Neuronal stem cell (in vitro differentiated cells): ENCODE data around the gene SFTPA1. TPM values are rescaled to one million over a fixed set of nuclear protein-coding genes. Genes with fewer than 3 reads are reported as not detected.
A peak's percentile ranks its signal among the peaks of the same experiment; 100 is the strongest.

Experiments
- DNase-seq: peaks from one replicate; pipeline ENCODE4 v3.0.0-alpha.2; 2013; ENCODE audit warnings: low spot score
- H2AFZ ChIP-seq: one replicate; pipeline ENCODE4 v1.6.1; 2013; ENCODE audit warnings: mild to moderate bottlenecking, low read length, inconsistent platforms
- H2AK5ac ChIP-seq: 2 replicates; pipeline ENCODE4 v1.6.1; 2013; ENCODE audit warnings: low read depth, mild to moderate bottlenecking, inconsistent platforms, low read length, moderate library complexity, mixed read lengths
- H2BK120ac ChIP-seq: 2 replicates; pipeline ENCODE4 v1.6.1; 2013; ENCODE audit warnings: low read depth, mild to moderate bottlenecking, inconsistent platforms, low read length, moderate library complexity, mixed read lengths
- H2BK12ac ChIP-seq: one replicate; pipeline ENCODE4 v1.6.1; 2013; ENCODE audit warnings: low read length, inconsistent platforms
- H2BK15ac ChIP-seq: 2 replicates; pipeline ENCODE4 v1.6.1; 2013; ENCODE audit warnings: mild to moderate bottlenecking, low read length, inconsistent platforms, mixed read lengths
- H2BK5ac ChIP-seq: one replicate; pipeline ENCODE4 v1.6.1; 2013; ENCODE audit warnings: inconsistent platforms, mild to moderate bottlenecking, low read length, moderate library complexity
- H3K14ac ChIP-seq: one replicate; pipeline ENCODE4 v1.6.1; 2013; ENCODE audit warnings: low read length, inconsistent platforms
- H3K18ac ChIP-seq: 2 replicates; pipeline ENCODE4 v1.6.1; 2013; ENCODE audit warnings: low read length, inconsistent platforms
- H3K23ac ChIP-seq: 2 replicates; pipeline ENCODE4 v1.6.1; 2013; ENCODE audit warnings: low read depth, mild to moderate bottlenecking, mixed read lengths, low read length, inconsistent platforms; ENCODE audit not compliant: poor library complexity
- H3K27ac ChIP-seq: replicated peaks from 3 replicates; pipeline ENCODE4 v1.5.1; 2013; ENCODE audit warnings: low read length, inconsistent platforms
- H3K27me3 ChIP-seq, 3 experiments: 2 replicates each; pipeline ENCODE4 v1.6.1; 2013; ENCODE audit warnings: low read length in 3 of 3, mild to moderate bottlenecking in 2 of 3, inconsistent platforms in 1 of 3, low read depth in 1 of 3, mixed read lengths in 1 of 3, moderate library complexity in 1 of 3; ENCODE audit not compliant: control insufficient read depth in 3 of 3, insufficient read depth in 3 of 3
- H3K36me3 ChIP-seq, 2 donors: replicated peaks in 1 of 2; 2 replicates each; pipeline ENCODE4 v1.6.1; 2013; ENCODE audit warnings: low read length in 2 of 2; ENCODE audit not compliant: control insufficient read depth in 2 of 2, insufficient read depth in 2 of 2
- H3K4ac ChIP-seq: 2 replicates; pipeline ENCODE4 v1.6.1; 2013; ENCODE audit warnings: inconsistent platforms, mild to moderate bottlenecking, low read length, moderate library complexity
- H3K4me1 ChIP-seq, 2 donors: 1 replicate in 1 of 2; 2 replicates in 1 of 2; pipeline ENCODE4 v1.6.1; 2013; ENCODE audit warnings: low read length in 2 of 2, low read depth in 1 of 2; ENCODE audit not compliant: control insufficient read depth in 2 of 2, insufficient read depth in 1 of 2
- H3K4me2 ChIP-seq: one replicate; pipeline ENCODE4 v1.6.1; 2013; ENCODE audit warnings: mild to moderate bottlenecking, low read length, inconsistent platforms; ENCODE audit not compliant: insufficient read depth, poor library complexity, severe bottlenecking
- H3K4me3 ChIP-seq, 2 donors: 2 replicates each; pipeline ENCODE4 v1.5.1; 2013; ENCODE audit warnings: low read length in 2 of 2, mild to moderate bottlenecking in 2 of 2, inconsistent platforms in 1 of 2, moderate library complexity in 1 of 2
- H3K79me1 ChIP-seq: one replicate; pipeline ENCODE4 v1.6.1; 2013; ENCODE audit warnings: low read depth, mild to moderate bottlenecking, inconsistent platforms, low read length, moderate library complexity
- H3K9ac ChIP-seq: one replicate; pipeline ENCODE4 v1.6.1; 2013; ENCODE audit warnings: mild to moderate bottlenecking, low read depth, low read length, inconsistent platforms; ENCODE audit not compliant: poor library complexity
- H3K9me3 ChIP-seq, 2 donors: replicated peaks in 1 of 2; 2 replicates each; pipeline versions ENCODE3 to v1.6.1; 2013; ENCODE audit warnings: low read length in 2 of 2, mild to moderate bottlenecking in 2 of 2, inconsistent platforms in 1 of 2, low read depth in 1 of 2, mixed read lengths in 1 of 2, moderate library complexity in 1 of 2; ENCODE audit not compliant: control insufficient read depth in 2 of 2, insufficient read depth in 1 of 2
- H4K8ac ChIP-seq: one replicate; pipeline ENCODE4 v1.6.1; 2013; ENCODE audit warnings: low read depth, mild to moderate bottlenecking, inconsistent platforms, low read length, moderate library complexity
- H4K91ac ChIP-seq: one replicate; pipeline ENCODE4 v1.6.1; 2013; ENCODE audit warnings: low read length, low read depth, mild to moderate bottlenecking, inconsistent platforms; ENCODE audit not compliant: poor library complexity
- WGBS, 2 donors: extraction: QIAGEN DNeasy Blood & Tissue Kit; methylation state at CpG; one replicate each; pipeline ENCODE4 v1.1.7; 2013; ENCODE audit warnings: missing lambda C conversion rate in 2 of 2, mixed read lengths in 1 of 2; ENCODE audit not compliant: insufficient read length in 2 of 2, insufficient replicate concordance in 1 of 2; ENCODE audit errors: extremely low coverage in 2 of 2; 5-methylcytosine and 5-hydroxymethylcytosine counted together
- polyA plus RNA-seq, 2 experiments: library from polyadenylated mRNA; stranded (reverse); fragments of 200-250 nt; gene quantifications; one replicate each; pipeline ENCODE4 v1.2.3, GENCODE V29; 2013

Gene SFTPA1
- not detected for polyA plus RNA-seq (2013, experiment 1 of 2)
- not detected for polyA plus RNA-seq (2013, experiment 2 of 2)

DNA sequence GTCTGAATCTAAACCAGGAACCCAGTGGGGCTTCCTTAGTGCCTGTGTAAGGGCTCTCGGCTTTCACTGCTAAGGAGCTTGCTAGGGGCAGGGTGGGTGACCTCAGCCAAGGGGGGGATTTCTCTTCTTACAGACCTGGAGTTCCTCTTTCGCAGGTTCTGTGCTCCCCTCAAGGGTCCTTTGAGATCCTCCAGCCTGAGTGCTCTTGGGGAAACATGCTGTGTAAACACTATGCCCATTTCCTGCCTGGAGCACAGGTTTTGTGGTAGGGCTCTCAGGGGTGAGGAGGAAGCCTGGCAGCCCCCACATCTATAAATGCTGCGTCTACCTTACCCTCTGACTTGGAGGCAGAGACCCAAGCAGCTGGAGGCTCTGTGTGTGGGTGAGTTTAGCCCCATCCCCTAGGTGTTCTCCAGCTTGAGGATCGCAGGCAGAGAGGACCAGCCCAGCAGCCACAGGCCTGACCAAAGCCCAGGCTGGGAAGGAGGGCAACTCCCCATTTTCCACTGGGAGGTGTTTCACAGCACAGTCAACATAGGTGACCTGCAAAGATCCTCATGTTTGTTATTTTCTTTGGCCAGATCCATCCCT, at the start of gene SFTPA1:
SFTPA1 (plus strand) TSS at position 339 of the 591 bp plus-strand sequence. CDS start 887 bp downstream, outside the sequence.
- no peak within 1 kb of the TSS for H3K23ac ChIP-seq
- WGBS, 2 donors = no CpG with 5 or more reads among the region's 4 CpGs
- H3K27ac ChIP-seq = no peak within 1 kb of the TSS
- no peak within 1 kb of the TSS for H3K4me3 ChIP-seq
- no peak within 1 kb of the TSS for H3K9ac ChIP-seq
- no peak within 1 kb of the TSS for H2BK12ac ChIP-seq
- no peak within 1 kb of the TSS for H2AFZ ChIP-seq
- H3K4ac ChIP-seq = no peak within 1 kb of the TSS
- peaks cover 0 to 8% (median 0%) of the 10 kb centered on the region in 3 experiments for H3K27me3 ChIP-seq
- H3K18ac ChIP-seq = no peak within 1 kb of the TSS
- no peak for DNase-seq
- no peak within 1 kb of the TSS for H2BK15ac ChIP-seq
- no peak within 1 kb of the TSS for H2BK120ac ChIP-seq
- no peak within 1 kb of the TSS for H3K4me2 ChIP-seq
- no peaks in the 10 kb centered on the region for H3K36me3 ChIP-seq
- H3K79me1 ChIP-seq = no peaks in the 10 kb centered on the region
- no peaks in the 10 kb centered on the region for H3K9me3 ChIP-seq
- no peak within 1 kb of the TSS for H4K91ac ChIP-seq
- no peak within 1 kb of the TSS for H2BK5ac ChIP-seq
- H3K4me1 ChIP-seq = no peaks in the 10 kb centered on the region
- peak within 1 kb of the TSS; percentile 58 for H2AK5ac ChIP-seq
- no peak within 1 kb of the TSS for H3K14ac ChIP-seq
- no peak within 1 kb of the TSS for H4K8ac ChIP-seq

DNA sequence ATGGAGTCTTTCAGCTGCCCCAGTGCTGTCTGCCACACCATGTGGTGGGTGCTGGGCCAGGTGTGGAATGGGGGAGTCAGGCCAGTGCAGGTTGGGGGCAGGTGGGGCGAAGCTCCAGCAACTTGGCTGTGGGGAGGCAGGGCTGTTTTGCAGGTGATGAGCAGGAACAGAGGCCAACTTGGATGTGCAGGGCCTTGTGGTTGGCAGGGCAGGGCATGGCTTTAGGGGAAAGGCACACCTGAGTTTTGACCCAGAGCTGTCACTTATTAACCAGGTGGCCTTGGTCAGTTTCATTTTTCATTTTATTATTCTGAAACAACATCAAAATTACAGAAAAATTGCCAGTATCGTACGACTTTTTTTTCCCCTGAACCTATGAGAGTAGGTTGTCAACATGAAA, 49.5 kb upstream of the SFTPA1 start:
- WGBS, 2 donors = no CpG with 5 or more reads among the region's 3 CpGs
- no peaks in the 10 kb centered on the region for H3K36me3 ChIP-seq
- no peak overlapping the region for H3K4me3 ChIP-seq
- H3K14ac ChIP-seq = no peak overlapping the region
- no peak overlapping the region for H3K9ac ChIP-seq
- no peaks in the 10 kb centered on the region for H3K79me1 ChIP-seq
- no peak overlapping the region for H3K18ac ChIP-seq
- no peak overlapping the region for H2BK120ac ChIP-seq
- no peak overlapping the region for H2AFZ ChIP-seq
- H3K4ac ChIP-seq = no peak overlapping the region
- no peak overlapping the region for H4K91ac ChIP-seq
- no peak overlapping the region for H3K23ac ChIP-seq
- no peak for DNase-seq
- no peak overlapping the region for H2BK5ac ChIP-seq
- no peak overlapping the region for H2BK12ac ChIP-seq
- peaks cover 0 to 2% (median 0%) of the 10 kb centered on the region in 3 experiments for H3K27me3 ChIP-seq
- H3K27ac ChIP-seq = no peak overlapping the region
- no peaks in the 10 kb centered on the region for H3K9me3 ChIP-seq
- H4K8ac ChIP-seq = no peak overlapping the region
- no peak overlapping the region for H2BK15ac ChIP-seq
- no peak overlapping the region for H2AK5ac ChIP-seq
- H3K4me2 ChIP-seq = no peak overlapping the region
- H3K4me1 ChIP-seq = peaks cover 2% of the 10 kb centered on the region in 2 donors

DNA sequence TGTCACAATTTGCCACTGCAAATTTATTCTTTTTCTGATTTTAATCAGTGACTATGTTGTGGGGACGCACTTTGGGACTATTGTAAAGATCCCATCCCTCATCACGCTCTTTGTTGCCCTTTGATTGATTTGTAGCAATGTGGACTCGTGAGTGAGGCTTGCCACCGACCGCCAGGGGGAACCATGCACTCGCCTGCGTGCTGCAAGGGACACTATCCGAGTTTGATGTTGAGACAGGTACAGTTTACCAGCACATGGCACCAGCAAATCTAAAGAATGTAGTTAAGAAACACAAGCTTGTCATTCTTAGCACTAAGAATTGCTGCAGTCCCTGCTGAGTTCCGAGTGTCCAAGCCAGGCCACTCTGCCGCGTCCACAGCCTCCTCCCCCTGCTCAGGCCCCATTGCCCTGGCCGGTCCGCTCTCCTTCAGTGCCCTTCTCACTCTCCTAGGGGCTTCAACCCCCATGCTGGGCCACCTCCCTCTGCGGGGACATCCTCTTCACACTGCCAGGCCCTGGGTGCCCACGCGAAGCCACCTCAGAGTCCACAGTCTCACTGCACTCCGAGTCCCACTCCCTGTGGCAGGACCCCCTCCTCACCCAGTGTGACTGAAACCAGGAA, 48.5 kb upstream of the SFTPA1 start:
- Histone ChIP-seq H2AFZ (peak overlapping the region; percentile 79), H3K9me3 (no peaks in the 10 kb centered on the region), H3K9ac (peak overlapping the region; percentile 44), H3K79me1 (no peaks in the 10 kb centered on the region), H3K23ac (peak overlapping the region; percentile 9), H3K36me3 (no peaks in the 10 kb centered on the region), H3K18ac (peak overlapping the region; percentile 81), H2BK5ac (no peak overlapping the region), H4K8ac (no peak overlapping the region), H3K4me3 (peak overlapping the region in 1 of 2 donors; percentile 13), H2BK120ac (no peak overlapping the region), H3K4me1 (peaks cover 2% of the 10 kb centered on the region in 2 donors), H3K27me3 (peaks cover 0 to 2% (median 0%) of the 10 kb centered on the region in 3 experiments), H2AK5ac (no peak overlapping the region), H3K27ac (no peak overlapping the region), H2BK12ac (no peak overlapping the region), H3K14ac (no peak overlapping the region), H3K4ac (no peak overlapping the region), H4K91ac (no peak overlapping the region), H2BK15ac (no peak overlapping the region), H3K4me2 (no peak overlapping the region)
- DNase-seq = peak; percentile 53
- WGBS, 2 donors = no CpG with 5 or more reads among the region's 17 CpGs

DNA sequence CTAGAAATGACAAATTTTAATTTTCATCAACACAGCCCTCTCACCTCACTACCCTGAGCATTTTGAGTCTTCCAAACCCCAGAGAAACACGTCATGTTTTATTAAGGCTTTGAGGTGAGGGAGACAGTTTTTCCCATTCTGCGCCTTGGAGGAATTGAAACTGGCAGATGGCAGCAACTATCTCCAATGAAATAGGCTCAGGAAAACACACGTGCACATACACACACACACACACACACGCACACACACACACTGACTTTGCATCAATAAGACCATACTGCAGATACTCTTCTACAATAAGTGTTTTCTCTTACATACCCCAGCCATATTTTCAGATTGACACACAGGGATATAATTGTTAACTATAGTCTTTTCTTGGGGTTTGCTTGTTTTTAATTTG, 47.3 kb upstream of the SFTPA1 start:
- Histone ChIP-seq H2BK5ac (no peak overlapping the region), H3K36me3 (no peaks in the 10 kb centered on the region), H3K9me3 (no peaks in the 10 kb centered on the region), H2BK15ac (no peak overlapping the region), H3K79me1 (no peaks in the 10 kb centered on the region), H2BK120ac (no peak overlapping the region), H3K27ac (no peak overlapping the region), H2AK5ac (no peak overlapping the region), H3K14ac (no peak overlapping the region), H3K4ac (no peak overlapping the region), H3K4me1 (peaks cover 2% of the 10 kb centered on the region in 2 donors), H2BK12ac (no peak overlapping the region), H3K27me3 (peaks cover 0 to 2% (median 0%) of the 10 kb centered on the region in 3 experiments), H2AFZ (no peak overlapping the region), H3K9ac (no peak overlapping the region), H3K23ac (no peak overlapping the region), H3K18ac (no peak overlapping the region), H3K4me3 (no peak overlapping the region), H3K4me2 (no peak overlapping the region), H4K8ac (no peak overlapping the region), H4K91ac (no peak overlapping the region)
- no peak for DNase-seq
- no CpG with 5 or more reads among the region's 4 CpGs for WGBS, 2 donors
